A549 (cell line): ENCODE data around the gene PDE1C.

ENCODE experiments used
- CBX2 ChIP-seq: fragments of 200-600 bp; sonication (generic); IDR thresholded peaks from 2 replicates; pipeline ENCODE4 v1.6.1; 2016; ENCODE audit warnings: low read depth, mild to moderate bottlenecking, borderline replicate concordance
- HOXB5 ChIP-seq: fragments of 250-450 bp; sonication (Bioruptor Pico); IDR thresholded peaks from 2 replicates; pipeline ENCODE4 v1.5.0; 2020; ENCODE audit warnings: mild to moderate bottlenecking, moderate library complexity
- JUN ChIP-seq, 2 experiments: fragments of >200 bp; sonication (Bioruptor Twin); formaldehyde crosslinking; IDR thresholded peaks; 2 replicates in 1 of 2; 3 replicates in 1 of 2; pipeline ENCODE4 v1.6.1; 2016 to 2017
- POLR2AphosphoS2 ChIP-seq: conservative IDR thresholded peaks from 2 replicates; pipeline ENCODE4 v1.6.1; 2012; ENCODE audit warnings: low read length, improper control_type of control experiment, inconsistent platforms
- RAD21 ChIP-seq, 2 experiments: fragments of >200 bp in 1 of 2; sonication (Bioruptor Twin) in 1 of 2; formaldehyde crosslinking in 1 of 2; IDR thresholded peaks in 1 of 2; conservative IDR thresholded peaks in 1 of 2; 2 replicates in 1 of 2; 3 replicates in 1 of 2; pipeline ENCODE4 v1.6.1; 2012 to 2018; ENCODE audit warnings: inconsistent platforms in 1 of 2
- TF ChIP-seq, protein P1 (sequence below): fragments of 200-600 bp; sonication (generic); IDR thresholded peaks from 2 replicates; pipeline ENCODE4 v1.6.1; 2016; ENCODE audit warnings: antibody characterized with exemption, mild to moderate bottlenecking, moderate library complexity
- TF ChIP-seq, protein P2 (sequence below): fragments of >200 bp; sonication (Bioruptor Twin); formaldehyde crosslinking; IDR thresholded peaks from 3 replicates; pipeline ENCODE4 v1.5.1; 2016
- TF ChIP-seq, protein P3 (sequence below): fragments of >200 bp; sonication (Bioruptor Twin); formaldehyde crosslinking; IDR thresholded peaks from 3 replicates; pipeline ENCODE4 v1.6.1; 2016
- TF ChIP-seq, protein P4 (sequence below): fragments of 250-450 bp; sonication (Bioruptor Pico); IDR thresholded peaks from 2 replicates; pipeline ENCODE4 v1.5.0; 2021; ENCODE audit warnings: mild to moderate bottlenecking, moderate library complexity, borderline replicate concordance
- TF ChIP-seq, protein P5 (sequence below): IDR thresholded peaks from 2 replicates; pipeline ENCODE4 v1.6.1; 2012
- TF ChIP-seq, protein P6 (sequence below): fragments of 150-350 bp; IDR thresholded peaks from 2 replicates; pipeline ENCODE4 v1.6.1; 2014; ENCODE audit warnings: low read depth, mild to moderate bottlenecking, low read length

DNA sequence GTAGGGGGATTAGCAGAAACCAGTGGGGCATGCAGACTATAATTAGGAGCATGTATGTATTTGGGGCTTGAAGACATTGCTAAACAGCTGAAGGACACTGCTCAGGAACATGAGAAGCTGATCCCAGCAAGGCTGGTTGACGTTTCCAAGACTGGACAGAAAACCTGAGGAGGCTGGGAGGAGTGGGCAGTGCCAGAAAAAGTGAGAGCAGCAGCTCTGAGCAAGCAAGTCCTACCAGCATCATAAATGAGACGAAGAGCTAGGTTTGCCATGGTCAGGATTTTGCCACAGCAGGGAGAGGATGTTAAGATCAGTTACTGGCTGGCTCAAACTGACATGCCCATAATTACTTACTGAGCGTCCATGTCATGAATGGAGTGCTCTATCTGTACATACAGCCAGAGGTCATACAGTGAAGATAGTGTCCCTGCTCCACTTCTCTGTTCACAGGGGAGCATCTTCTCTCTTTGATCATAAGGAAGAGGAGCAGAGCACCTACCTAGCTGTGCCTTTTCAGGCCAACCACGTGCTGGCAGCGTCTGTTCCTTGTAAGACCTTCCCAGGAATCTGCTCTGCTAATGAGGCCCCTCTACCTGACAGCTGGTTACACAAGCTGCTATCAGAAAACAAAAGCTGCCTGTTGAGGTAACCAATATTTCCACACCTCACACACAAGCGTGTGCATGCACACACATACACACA, 44.7 kb downstream of the PDE1C start:
- TF ChIP-seq, protein P1, sequence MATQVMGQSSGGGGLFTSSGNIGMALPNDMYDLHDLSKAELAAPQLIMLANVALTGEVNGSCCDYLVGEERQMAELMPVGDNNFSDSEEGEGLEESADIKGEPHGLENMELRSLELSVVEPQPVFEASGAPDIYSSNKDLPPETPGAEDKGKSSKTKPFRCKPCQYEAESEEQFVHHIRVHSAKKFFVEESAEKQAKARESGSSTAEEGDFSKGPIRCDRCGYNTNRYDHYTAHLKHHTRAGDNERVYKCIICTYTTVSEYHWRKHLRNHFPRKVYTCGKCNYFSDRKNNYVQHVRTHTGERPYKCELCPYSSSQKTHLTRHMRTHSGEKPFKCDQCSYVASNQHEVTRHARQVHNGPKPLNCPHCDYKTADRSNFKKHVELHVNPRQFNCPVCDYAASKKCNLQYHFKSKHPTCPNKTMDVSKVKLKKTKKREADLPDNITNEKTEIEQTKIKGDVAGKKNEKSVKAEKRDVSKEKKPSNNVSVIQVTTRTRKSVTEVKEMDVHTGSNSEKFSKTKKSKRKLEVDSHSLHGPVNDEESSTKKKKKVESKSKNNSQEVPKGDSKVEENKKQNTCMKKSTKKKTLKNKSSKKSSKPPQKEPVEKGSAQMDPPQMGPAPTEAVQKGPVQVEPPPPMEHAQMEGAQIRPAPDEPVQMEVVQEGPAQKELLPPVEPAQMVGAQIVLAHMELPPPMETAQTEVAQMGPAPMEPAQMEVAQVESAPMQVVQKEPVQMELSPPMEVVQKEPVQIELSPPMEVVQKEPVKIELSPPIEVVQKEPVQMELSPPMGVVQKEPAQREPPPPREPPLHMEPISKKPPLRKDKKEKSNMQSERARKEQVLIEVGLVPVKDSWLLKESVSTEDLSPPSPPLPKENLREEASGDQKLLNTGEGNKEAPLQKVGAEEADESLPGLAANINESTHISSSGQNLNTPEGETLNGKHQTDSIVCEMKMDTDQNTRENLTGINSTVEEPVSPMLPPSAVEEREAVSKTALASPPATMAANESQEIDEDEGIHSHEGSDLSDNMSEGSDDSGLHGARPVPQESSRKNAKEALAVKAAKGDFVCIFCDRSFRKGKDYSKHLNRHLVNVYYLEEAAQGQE, result no peak
- TF ChIP-seq, protein P2, sequence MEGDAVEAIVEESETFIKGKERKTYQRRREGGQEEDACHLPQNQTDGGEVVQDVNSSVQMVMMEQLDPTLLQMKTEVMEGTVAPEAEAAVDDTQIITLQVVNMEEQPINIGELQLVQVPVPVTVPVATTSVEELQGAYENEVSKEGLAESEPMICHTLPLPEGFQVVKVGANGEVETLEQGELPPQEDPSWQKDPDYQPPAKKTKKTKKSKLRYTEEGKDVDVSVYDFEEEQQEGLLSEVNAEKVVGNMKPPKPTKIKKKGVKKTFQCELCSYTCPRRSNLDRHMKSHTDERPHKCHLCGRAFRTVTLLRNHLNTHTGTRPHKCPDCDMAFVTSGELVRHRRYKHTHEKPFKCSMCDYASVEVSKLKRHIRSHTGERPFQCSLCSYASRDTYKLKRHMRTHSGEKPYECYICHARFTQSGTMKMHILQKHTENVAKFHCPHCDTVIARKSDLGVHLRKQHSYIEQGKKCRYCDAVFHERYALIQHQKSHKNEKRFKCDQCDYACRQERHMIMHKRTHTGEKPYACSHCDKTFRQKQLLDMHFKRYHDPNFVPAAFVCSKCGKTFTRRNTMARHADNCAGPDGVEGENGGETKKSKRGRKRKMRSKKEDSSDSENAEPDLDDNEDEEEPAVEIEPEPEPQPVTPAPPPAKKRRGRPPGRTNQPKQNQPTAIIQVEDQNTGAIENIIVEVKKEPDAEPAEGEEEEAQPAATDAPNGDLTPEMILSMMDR, result no peak
- TF ChIP-seq RAD21 (conservative IDR thresholded peaks at IDR 0.05 in 1 of 2, IDR thresholded peaks at IDR 0.05 in 1 of 2) (no peak), POLR2AphosphoS2 (no peak), JUN (IDR thresholded peaks at IDR 0.05) (no peak), HOXB5 (no peak), CBX2 (no peak)
- TF ChIP-seq, protein P3, sequence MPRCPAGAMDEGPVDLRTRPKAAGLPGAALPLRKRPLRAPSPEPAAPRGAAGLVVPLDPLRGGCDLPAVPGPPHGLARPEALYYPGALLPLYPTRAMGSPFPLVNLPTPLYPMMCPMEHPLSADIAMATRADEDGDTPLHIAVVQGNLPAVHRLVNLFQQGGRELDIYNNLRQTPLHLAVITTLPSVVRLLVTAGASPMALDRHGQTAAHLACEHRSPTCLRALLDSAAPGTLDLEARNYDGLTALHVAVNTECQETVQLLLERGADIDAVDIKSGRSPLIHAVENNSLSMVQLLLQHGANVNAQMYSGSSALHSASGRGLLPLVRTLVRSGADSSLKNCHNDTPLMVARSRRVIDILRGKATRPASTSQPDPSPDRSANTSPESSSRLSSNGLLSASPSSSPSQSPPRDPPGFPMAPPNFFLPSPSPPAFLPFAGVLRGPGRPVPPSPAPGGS, result no peak
- TF ChIP-seq, protein P4, sequence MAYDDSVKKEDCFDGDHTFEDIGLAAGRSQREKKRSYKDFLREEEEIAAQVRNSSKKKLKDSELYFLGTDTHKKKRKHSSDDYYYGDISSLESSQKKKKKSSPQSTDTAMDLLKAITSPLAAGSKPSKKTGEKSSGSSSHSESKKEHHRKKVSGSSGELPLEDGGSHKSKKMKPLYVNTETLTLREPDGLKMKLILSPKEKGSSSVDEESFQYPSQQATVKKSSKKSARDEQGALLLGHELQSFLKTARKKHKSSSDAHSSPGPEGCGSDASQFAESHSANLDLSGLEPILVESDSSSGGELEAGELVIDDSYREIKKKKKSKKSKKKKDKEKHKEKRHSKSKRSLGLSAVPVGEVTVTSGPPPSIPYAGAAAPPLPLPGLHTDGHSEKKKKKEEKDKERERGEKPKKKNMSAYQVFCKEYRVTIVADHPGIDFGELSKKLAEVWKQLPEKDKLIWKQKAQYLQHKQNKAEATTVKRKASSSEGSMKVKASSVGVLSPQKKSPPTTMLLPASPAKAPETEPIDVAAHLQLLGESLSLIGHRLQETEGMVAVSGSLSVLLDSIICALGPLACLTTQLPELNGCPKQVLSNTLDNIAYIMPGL (CRISPR knock-in tag), result no peak
- TF ChIP-seq, protein P5, sequence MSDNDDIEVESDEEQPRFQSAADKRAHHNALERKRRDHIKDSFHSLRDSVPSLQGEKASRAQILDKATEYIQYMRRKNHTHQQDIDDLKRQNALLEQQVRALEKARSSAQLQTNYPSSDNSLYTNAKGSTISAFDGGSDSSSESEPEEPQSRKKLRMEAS, result no peak
- TF ChIP-seq, protein P6, sequence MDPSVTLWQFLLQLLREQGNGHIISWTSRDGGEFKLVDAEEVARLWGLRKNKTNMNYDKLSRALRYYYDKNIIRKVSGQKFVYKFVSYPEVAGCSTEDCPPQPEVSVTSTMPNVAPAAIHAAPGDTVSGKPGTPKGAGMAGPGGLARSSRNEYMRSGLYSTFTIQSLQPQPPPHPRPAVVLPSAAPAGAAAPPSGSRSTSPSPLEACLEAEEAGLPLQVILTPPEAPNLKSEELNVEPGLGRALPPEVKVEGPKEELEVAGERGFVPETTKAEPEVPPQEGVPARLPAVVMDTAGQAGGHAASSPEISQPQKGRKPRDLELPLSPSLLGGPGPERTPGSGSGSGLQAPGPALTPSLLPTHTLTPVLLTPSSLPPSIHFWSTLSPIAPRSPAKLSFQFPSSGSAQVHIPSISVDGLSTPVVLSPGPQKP, result no peak
